Endothelial cell of umbilical vein (primary cell): ENCODE data around the gene DCUN1D1. TPM values are rescaled to one million over a fixed set of nuclear protein-coding genes. Genes with fewer than 3 reads are reported as not detected.

Source experiments
- BruUV-seq: library from RNA; stranded (reverse); fragments of 400-500 nt; replicated peaks from 2 replicates; lab custom pipeline; 2021; lab: Mats Ljungman, UMichigan
- CTCF ChIA-PET: fragments of 300-600, 350-600 bp; sonication (Branson Sonifier 250); formaldehyde crosslinking; loops from one replicate; lab custom pipeline; 2021; ENCODE audit warnings: antibody characterized with exemption, inconsistent platforms; lab: Charles Lee
- POLR2A ChIA-PET: fragments of 300-600, 350-600 bp; sonication (Branson Sonifier 250); formaldehyde crosslinking; loops from one replicate; lab custom pipeline; 2021; ENCODE audit warnings: antibody characterized with exemption, inconsistent platforms; lab: Charles Lee
- DNase-seq: peaks from one replicate; pipeline ENCODE4 v3.0.0-alpha.2; 2011; ENCODE audit warnings: low read depth, low spot score
- FAIRE-seq: peaks from 2 replicates; lab custom pipeline; 2011; peaks lifted over from hg19 to GRCh38; lab: Jason Lieb, UNC
- H2AFZ ChIP-seq: 2 replicates; pipeline ENCODE4 v1.6.0; 2012; ENCODE audit warnings: low read depth, low read length, control low read depth, inconsistent platforms
- H3K27ac ChIP-seq: 2 replicates; pipeline ENCODE4 v1.5.1; 2011; ENCODE audit warnings: low read depth, mild to moderate bottlenecking, control low read depth, low read length, moderate library complexity; ENCODE audit not compliant: insufficient read depth
- H3K27me3 ChIP-seq, 2 experiments: 2 replicates each; pipeline versions ENCODE4 v1.6.0 to v1.6.1; 2011; ENCODE audit warnings: low read length in 2 of 2, mixed read lengths in 1 of 2; ENCODE audit not compliant: control insufficient read depth in 2 of 2, insufficient read depth in 2 of 2
- H3K36me3 ChIP-seq, 2 experiments: 2 replicates in 1 of 2; 3 replicates in 1 of 2; pipeline ENCODE4 v1.5.1; 2011; ENCODE audit warnings: low read length in 2 of 2, mild to moderate bottlenecking in 1 of 2, moderate library complexity in 1 of 2; ENCODE audit not compliant: control insufficient read depth in 2 of 2, insufficient read depth in 2 of 2; ENCODE audit errors: extremely low read depth in 1 of 2
- H3K4me1 ChIP-seq: 3 replicates; pipeline ENCODE4 v1.5.1; 2011; ENCODE audit warnings: mild to moderate bottlenecking, low read length; ENCODE audit not compliant: control insufficient read depth, insufficient read depth; ENCODE audit errors: extremely low read depth
- H3K4me2 ChIP-seq: 2 replicates; pipeline ENCODE4 v1.6.1; 2011; ENCODE audit warnings: low read length, control low read depth, mixed read lengths; ENCODE audit not compliant: insufficient read depth
- H3K4me3 ChIP-seq, 3 experiments: fragments of 200-600 bp in 1 of 3; sonication (generic), shearing (Covaris generic) in 1 of 3; replicated peaks in 1 of 3; 2 replicates each; pipeline ENCODE4 v1.5.1; 2011 to 2016; ENCODE audit warnings: control low read depth in 3 of 3, low read length in 3 of 3, mild to moderate bottlenecking in 2 of 3, inconsistent platforms in 1 of 3, low read depth in 1 of 3, moderate library complexity in 1 of 3; ENCODE audit not compliant: insufficient read depth in 1 of 3
- H3K79me2 ChIP-seq: 2 replicates; pipeline ENCODE4 v1.6.0; 2012; ENCODE audit warnings: low read length, inconsistent platforms; ENCODE audit not compliant: control insufficient read depth, insufficient read depth
- H3K9ac ChIP-seq: replicated peaks from 2 replicates; pipeline ENCODE3; 2011; ENCODE audit warnings: low read length, control low read depth; ENCODE audit not compliant: insufficient read depth; ENCODE audit errors: extremely low read depth
- H3K9me1 ChIP-seq: replicated peaks from 3 replicates; pipeline ENCODE4 v1.6.0; 2011; ENCODE audit warnings: mild to moderate bottlenecking, low read length; ENCODE audit not compliant: control insufficient read depth, insufficient read depth; ENCODE audit errors: extremely low read depth
- H3K9me3 ChIP-seq: replicated peaks from 2 replicates; pipeline ENCODE4 v1.5.1; 2012; ENCODE audit warnings: low read length, inconsistent platforms; ENCODE audit not compliant: control insufficient read depth, insufficient read depth
- H4K20me1 ChIP-seq: replicated peaks from 2 replicates; pipeline ENCODE3; 2011; ENCODE audit warnings: mild to moderate bottlenecking, low read length; ENCODE audit not compliant: control insufficient read depth, insufficient read depth; ENCODE audit errors: extremely low read depth
- CTCF ChIP-seq, 2 donors: IDR thresholded peaks; 1 replicate in 1 of 2; 2 replicates in 1 of 2; pipeline ENCODE4 v1.5.1; 2011; ENCODE audit warnings: low read length in 2 of 2, mild to moderate bottlenecking in 2 of 2, moderate library complexity in 2 of 2, control low read depth in 1 of 2, inconsistent platforms in 1 of 2, low read depth in 1 of 2; ENCODE audit not compliant: insufficient read depth in 1 of 2; ENCODE audit errors: extremely low read depth in 1 of 2
- EZH2 ChIP-seq: IDR thresholded peaks from 2 replicates; pipeline ENCODE4 v1.6.1; 2012; ENCODE audit warnings: borderline replicate concordance, low read depth, mild to moderate bottlenecking, moderate library complexity, low read length, inconsistent platforms; ENCODE audit not compliant: severe bottlenecking
- FOS ChIP-seq: IDR thresholded peaks from 2 replicates; pipeline ENCODE4 v1.6.1; 2011; ENCODE audit warnings: mild to moderate bottlenecking, low read length, moderate library complexity, borderline replicate concordance; ENCODE audit not compliant: insufficient read depth
- GATA2 ChIP-seq: IDR thresholded peaks from 2 replicates; pipeline ENCODE4 v1.7.0; 2011; ENCODE audit warnings: low read depth, mild to moderate bottlenecking, moderate library complexity, mixed read lengths, low read length; ENCODE audit not compliant: insufficient read length, insufficient read depth
- JUN ChIP-seq: IDR thresholded peaks from 2 replicates; pipeline ENCODE4 v1.6.1; 2011; ENCODE audit warnings: borderline replicate concordance, low read depth; ENCODE audit not compliant: insufficient read length, insufficient read depth
- MAX ChIP-seq: IDR thresholded peaks from 2 replicates; pipeline ENCODE4 v1.6.1; 2011; ENCODE audit not compliant: insufficient read depth, insufficient read length
- MYC ChIP-seq: IDR thresholded peaks from one replicate; pipeline ENCODE4 v1.6.1; 2011; ENCODE audit warnings: mild to moderate bottlenecking, low read depth, low read length
- POLR2A ChIP-seq: IDR thresholded peaks from 2 replicates; pipeline ENCODE4 v1.6.1; 2012; ENCODE audit warnings: low read depth, mild to moderate bottlenecking, control low read depth, low read length
- POLR2AphosphoS5 ChIP-seq: IDR thresholded peaks from 2 replicates; pipeline ENCODE4 v1.6.1; 2012; ENCODE audit warnings: low read depth, mild to moderate bottlenecking, control low read depth, low read length, moderate library complexity; ENCODE audit not compliant: insufficient read depth
- dilution Hi-C: fragments of 300-500 bp; cut with MboI; formaldehyde crosslinking; loops from one replicate; pipeline ENCODE4 v1.15.0; 2019; ENCODE audit warnings: low sequenced_read_pairs; ENCODE audit not compliant: extremely low pct_ligation_motif_present
- intact Hi-C: fragments of 100-400 bp; cut with micrococcal nuclease; formaldehyde crosslinking; loops from one replicate; pipeline ENCODE4 v1.10.0; 2022
- polyA plus RNA-seq, 4 experiments: library from polyadenylated mRNA; depleted of rRNA in 3 of 4; stranded (reverse) in 3 of 4; unstranded in 1 of 4; fragments of >200 nt; gene quantifications; 2 replicates each; pipeline versions ENCODE4 v1.2.1 to v1.2.3, GENCODE V29; 2011 to 2012; ENCODE audit warnings: missing spikeins in 1 of 4
- total RNA-seq: library from RNA; stranded (reverse); gene quantifications from 2 replicates; pipeline ENCODE4 v1.2.3, GENCODE V29; 2021

DCUN1D1 gene
- total and polyA plus RNA-seq, 2 donors (not counting 3 experiments of a cell fraction or from before 2014, with no cell fraction given): 4.9 to 41.3 TPM

- dilution Hi-C loops (no loop called here), intact Hi-C loops (no loop called here)
- H2AFZ ChIP-seq: no peak overlapping the region
- ChIA-PET POLR2A (no interaction called here), CTCF (no interaction called here)
- TF ChIP-seq GATA2 (no peak), FOS (no peak), POLR2AphosphoS5 (no peak), POLR2A (no peak), CTCF (IDR thresholded peaks at IDR 0.05; ENCODE audit: extremely low read depth in 1 of 2, insufficient read depth in 1 of 2, low read depth in 1 of 2, low read length in 2 of 2) (no peak), MYC (no peak), JUN (no peak), EZH2 (no peak), MAX (no peak)
- H3K9me1 ChIP-seq: no peaks in the 10 kb centered on the region
- no peaks in the 10 kb centered on the region for H3K4me1 ChIP-seq
- H3K4me3 ChIP-seq: no peak overlapping the region
- DNase-seq: no peak
- no peaks in the 10 kb centered on the region for H3K27me3 ChIP-seq
- no peaks in the 10 kb centered on the region for H4K20me1 ChIP-seq
- H3K79me2 ChIP-seq: no peaks in the 10 kb centered on the region
- no TSS peak for BruUV-seq
- H3K9me3 ChIP-seq: no peaks in the 10 kb centered on the region
- H3K4me2 ChIP-seq: no peak overlapping the region
- H3K9ac ChIP-seq: no peak overlapping the region
- peaks cover 0 to 2% of the 10 kb centered on the region in 2 experiments for H3K36me3 ChIP-seq
- no peak overlapping the region for H3K27ac ChIP-seq
- no peak for FAIRE-seq
These were observed 66.0 kb downstream of the DCUN1D1 start for GRCh38 chr3:182914341-182914740.
